Mammary epithelial cell (primary cell): Measurements from ENCODE around the gene EMX1.

Experiments
- CTCF ChIP-seq, 2 donors: IDR thresholded peaks in 1 of 2; conservative IDR thresholded peaks in 1 of 2; 2 replicates each; pipeline ENCODE4 v1.5.1; 2011 to 2012; ENCODE audit warnings: inconsistent platforms in 2 of 2, low read length in 2 of 2, mild to moderate bottlenecking in 2 of 2, control low read depth in 1 of 2, low read depth in 1 of 2; ENCODE audit not compliant: insufficient read depth in 1 of 2; ENCODE audit errors: extremely low read depth in 1 of 2
- EZH2 ChIP-seq: IDR thresholded peaks from 2 replicates; pipeline ENCODE4 v1.6.1; 2012; ENCODE audit warnings: low read length, inconsistent platforms, borderline replicate concordance

- TF ChIP-seq CTCF (conservative IDR thresholded peaks at IDR 0.05 in 1 of 2, IDR thresholded peaks at IDR 0.05 in 1 of 2; ENCODE audit: extremely low read depth in 1 of 2, insufficient read depth in 1 of 2, low read depth in 1 of 2, low read length in 2 of 2) (no peak), EZH2 (no peak)
Measured at GRCh38 chr2:72954376-72955227, 37.3 kb downstream of the EMX1 start.
